ENCODE measurements around the gene NECAB3. TPM values are rescaled to one million over a fixed set of nuclear protein-coding genes. Genes with fewer than 3 reads are reported as not detected.

NECAB3 gene
- total RNA-seq, 2 experiments from 2014 or later, result 12.7 to 14.3 TPM

GRCh38 chr20:33609504-33609903, 64.7 kb downstream of the NECAB3 start:
- no peaks in the 10 kb centered on the region for H3K9me3 Mint-ChIP-seq
- CTCF ChIA-PET, result interaction anchor here (0.6 kb wide), 2 partner anchors 26 to 1161 kb away, joined by 3 read pairs; no protein-coding TSS in a partner anchor
- DNase-seq, result no peak
- H3K4me3 Mint-ChIP-seq, result no peak overlapping the region
- intact Hi-C loops (cut with micrococcal nuclease), result no loop called here
- no peaks in the 10 kb centered on the region for H3K27me3 Mint-ChIP-seq (ENCODE audit: low read depth)
- H3K36me3 Mint-ChIP-seq (ENCODE audit: low read depth), result peaks cover 9% of the 10 kb centered on the region
- H3K27ac Mint-ChIP-seq, result no peak overlapping the region
- H3K4me1 Mint-ChIP-seq (ENCODE audit: low read depth), result peaks cover 4% of the 10 kb centered on the region

Other genes with a start within 250 kb of the NECAB3 start
- gene SNTA1, start 230.7 kb downstream of the NECAB3 start, total RNA-seq, result 1 to 10 TPM; 2.6 to 2.9 TPM
- 10 to 100 TPM; 11.1 to 11.4 TPM for gene CBFA2T2, start 184.3 kb downstream of the NECAB3 start, total RNA-seq
- under 1 TPM; 0.15 to 0.38 TPM for gene C20orf144, start 12.1 kb downstream of the NECAB3 start, total RNA-seq
- gene ACTL10, start 7.5 kb downstream of the NECAB3 start, total RNA-seq, result 1 to 10 TPM in 1 of 2 experiments, under 1 TPM in 1; 0.96 to 1.0 TPM
- gene E2F1, start 12.0 kb upstream of the NECAB3 start, total RNA-seq, result 10 to 100 TPM; 69.3 to 70.0 TPM
- 10 to 100 TPM in 1 of 2 experiments, 1 to 10 TPM in 1; 9.5 to 10.3 TPM for gene PXMP4, start 45.9 kb upstream of the NECAB3 start, total RNA-seq
- 1 to 10 TPM; 5.8 to 6.8 TPM for gene ZNF341, start 57.6 kb upstream of the NECAB3 start, total RNA-seq
- 10 to 100 TPM; 68.9 to 69.7 TPM for gene CHMP4B, start 136.9 kb upstream of the NECAB3 start, total RNA-seq